GM18861 (cell line): Measurements from ENCODE around the gene SP6.

Experiments
- ATAC-seq: cut with Tn5 transposase; IDR thresholded peaks from one replicate; pipeline ENCODE4 v1.9.1; 2021; ENCODE audit not compliant: unreplicated experiment

SP6 gene

GRCh38 chr17:47850692-47851573 is at the start of gene SP6:
SP6 (minus strand) TSS chr17:47851163; CDS start chr17:47848429, 2,734 bp downstream.
- no peak for ATAC-seq

- ATAC-seq, result no peak
Observed at GRCh38 chr17:47899643-47900042, 48.7 kb upstream of the SP6 start.

- ATAC-seq, result no peak
Observed at GRCh38 chr17:47898241-47898640, 47.3 kb upstream of the SP6 start.

GRCh38 chr17:47897561-47897960 is 46.6 kb upstream of the SP6 start:
- no peak for ATAC-seq

GRCh38 chr17:47896672-47897490 is 45.9 kb upstream of the SP6 start:
- no peak for ATAC-seq

GRCh38 chr17:47895856-47896671 is 45.1 kb upstream of the SP6 start, which contains the start of gene SP2:
SP2 (plus strand) TSS chr17:47896236; CDS start chr17:47896287, 51 bp downstream.
- ATAC-seq, result peak; percentile 92

GRCh38 chr17:47895347-47895855 is 44.4 kb upstream of the SP6 start:
- no peak for ATAC-seq

GRCh38 chr17:47894498-47895346 is 43.8 kb upstream of the SP6 start:
- ATAC-seq, result no peak

- ATAC-seq, result no peak
Observed at GRCh38 chr17:47891545-47892088, 40.7 kb upstream of the SP6 start.

GRCh38 chr17:47889734-47890529 is 39.0 kb upstream of the SP6 start:
- ATAC-seq, result peak; percentile 49

- ATAC-seq, result no peak
Observed at GRCh38 chr17:47888293-47888692, 37.3 kb upstream of the SP6 start.

GRCh38 chr17:47884905-47885730 is 34.2 kb upstream of the SP6 start:
- no peak for ATAC-seq

- ATAC-seq, result no peak
Observed at GRCh38 chr17:47884427-47884740, 33.4 kb upstream of the SP6 start.

GRCh38 chr17:47883589-47884426 is 32.8 kb upstream of the SP6 start:
- no peak for ATAC-seq

- ATAC-seq, result no peak
Observed at GRCh38 chr17:47882695-47883588, 32.0 kb upstream of the SP6 start.

GRCh38 chr17:47882247-47882646 is 31.3 kb upstream of the SP6 start:
- ATAC-seq, result no peak
